ENCODE data around the gene MYO5B.
"Not testable (repeated sequence)": the region's sequence is repeated elsewhere in the genome, so short reads cannot be mapped to it uniquely, and the experiment has no call there.

Gene MYO5B

GRCh38 chr18:49814147-49814499 is 380.8 kb downstream of the MYO5B start:
- peak; percentile 64 for DNase-seq

- DNase-seq: peak; percentile 90
These were observed 381.4 kb downstream of the MYO5B start, which contains the start of gene ACAA2 for GRCh38 chr18:49813319-49814146. ACAA2 (minus strand) TSS chr18:49813533; CDS start chr18:49813484, 49 bp downstream.

- no peak for DNase-seq
These were observed 382.0 kb downstream of the MYO5B start for GRCh38 chr18:49813069-49813318.

GRCh38 chr18:49812286-49813068 is 382.5 kb downstream of the MYO5B start:
- DNase-seq: no peak

- DNase-seq: peak; percentile 7
These were observed 383.6 kb downstream of the MYO5B start for GRCh38 chr18:49811151-49811938.

- not testable (repeated sequence) for DNase-seq
These were observed 386.3 kb downstream of the MYO5B start for GRCh38 chr18:49808553-49809191.

GRCh38 chr18:49804096-49804495 is 390.9 kb downstream of the MYO5B start:
- no peak for DNase-seq

GRCh38 chr18:49802623-49803022 is 392.3 kb downstream of the MYO5B start:
- no peak for DNase-seq

GRCh38 chr18:49800491-49800890 is 394.5 kb downstream of the MYO5B start:
- not testable (repeated sequence) for DNase-seq

- DNase-seq: not testable (repeated sequence)
These were observed 395.1 kb downstream of the MYO5B start for GRCh38 chr18:49799806-49800205.

- no peak for DNase-seq
These were observed 396.9 kb downstream of the MYO5B start for GRCh38 chr18:49798001-49798400.

- no peak for DNase-seq
These were observed 399.1 kb downstream of the MYO5B start for GRCh38 chr18:49795612-49796552.

GRCh38 chr18:49794743-49795142 is 400.2 kb downstream of the MYO5B start:
- no peak for DNase-seq

GRCh38 chr18:49789560-49790134 is 405.3 kb downstream of the MYO5B start:
- DNase-seq: not testable (repeated sequence)

- no peak for DNase-seq
These were observed 406.5 kb downstream of the MYO5B start for GRCh38 chr18:49788327-49788898.

GRCh38 chr18:49786019-49786720 is 408.8 kb downstream of the MYO5B start:
- DNase-seq: no peak

- DNase-seq: peak; percentile 47
These were observed 410.3 kb downstream of the MYO5B start for GRCh38 chr18:49784427-49785185.

- not testable (repeated sequence) for DNase-seq
These were observed 411.3 kb downstream of the MYO5B start for GRCh38 chr18:49783631-49784030.

- DNase-seq: peak; percentile 99
These were observed 416.0 kb downstream of the MYO5B start for GRCh38 chr18:49778826-49779465.

All from NCI-H2171 treated with DMSO at 0.1 percent for 48 hours (cell line).